MM.1S (cell line): ENCODE data around the gene TSPEAR.

ENCODE experiments used
- EZH2 ChIP-seq: fragments of 300-600 bp; sonication (generic); optimal IDR thresholded peaks from 2 replicates; pipeline ENCODE3; 2017; ENCODE audit warnings: low read depth, mild to moderate bottlenecking, antibody characterized with exemption, low read length, mixed read lengths
- TF ChIP-seq, protein P1 (sequence below): fragments of 300-600 bp; sonication (generic); IDR thresholded peaks from 2 replicates; pipeline ENCODE4 v1.5.1; 2016; ENCODE audit warnings: antibody characterized with exemption, low read length, mixed read lengths

GRCh38 chr21:44510508-44511218, 200.7 kb downstream of the TSPEAR start:
- TF ChIP-seq, protein P1, sequence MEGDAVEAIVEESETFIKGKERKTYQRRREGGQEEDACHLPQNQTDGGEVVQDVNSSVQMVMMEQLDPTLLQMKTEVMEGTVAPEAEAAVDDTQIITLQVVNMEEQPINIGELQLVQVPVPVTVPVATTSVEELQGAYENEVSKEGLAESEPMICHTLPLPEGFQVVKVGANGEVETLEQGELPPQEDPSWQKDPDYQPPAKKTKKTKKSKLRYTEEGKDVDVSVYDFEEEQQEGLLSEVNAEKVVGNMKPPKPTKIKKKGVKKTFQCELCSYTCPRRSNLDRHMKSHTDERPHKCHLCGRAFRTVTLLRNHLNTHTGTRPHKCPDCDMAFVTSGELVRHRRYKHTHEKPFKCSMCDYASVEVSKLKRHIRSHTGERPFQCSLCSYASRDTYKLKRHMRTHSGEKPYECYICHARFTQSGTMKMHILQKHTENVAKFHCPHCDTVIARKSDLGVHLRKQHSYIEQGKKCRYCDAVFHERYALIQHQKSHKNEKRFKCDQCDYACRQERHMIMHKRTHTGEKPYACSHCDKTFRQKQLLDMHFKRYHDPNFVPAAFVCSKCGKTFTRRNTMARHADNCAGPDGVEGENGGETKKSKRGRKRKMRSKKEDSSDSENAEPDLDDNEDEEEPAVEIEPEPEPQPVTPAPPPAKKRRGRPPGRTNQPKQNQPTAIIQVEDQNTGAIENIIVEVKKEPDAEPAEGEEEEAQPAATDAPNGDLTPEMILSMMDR: peak; percentile 97
- no peak for TF ChIP-seq EZH2
